Spinal cord (tissue), 10 donors: ENCODE results near the gene SBF1. TPM values are rescaled to one million over a fixed set of nuclear protein-coding genes. Genes with fewer than 3 reads are reported as not detected.

ENCODE experiments used
- DNase-seq, 6 donors: peaks; one replicate each; pipeline versions ENCODE4 v3.0.0 to v3.0.0-alpha.2; 2013 to 2015; ENCODE audit warnings: low spot score in 6 of 6, low read depth in 4 of 6
- H3K27ac ChIP-seq: one replicate; pipeline ENCODE4 v1.5.1; 2013; ENCODE audit warnings: low read depth, low read length, control low read depth
- H3K27me3 ChIP-seq: one replicate; pipeline ENCODE4 v1.6.1; 2013; ENCODE audit warnings: low read length; ENCODE audit not compliant: control insufficient read depth, insufficient read depth
- H3K36me3 ChIP-seq: one replicate; pipeline ENCODE4 v1.6.1; 2013; ENCODE audit warnings: low read length; ENCODE audit not compliant: control insufficient read depth, insufficient read depth
- H3K4me1 ChIP-seq: one replicate; pipeline ENCODE4 v1.6.1; 2013; ENCODE audit warnings: low read length; ENCODE audit not compliant: control insufficient read depth, insufficient read depth
- H3K4me3 ChIP-seq: one replicate; pipeline ENCODE4 v1.5.1; 2013; ENCODE audit warnings: low read depth, low read length, control low read depth
- H3K9me3 ChIP-seq: one replicate; pipeline ENCODE4 v1.6.1; 2013; ENCODE audit warnings: low read length; ENCODE audit not compliant: control insufficient read depth, insufficient read depth
- WGBS: methylation state at CpG from one replicate; pipeline ENCODE4 v1.1.5; 2013; ENCODE audit warnings: missing lambda C conversion rate; ENCODE audit not compliant: insufficient coverage; 5-methylcytosine and 5-hydroxymethylcytosine counted together
- polyA plus RNA-seq, 2 donors: library from polyadenylated mRNA; unstranded; fragments of 120-200 nt; gene quantifications; one replicate each; pipeline ENCODE4 v1.2.1, GENCODE V29; 2013; ENCODE audit not compliant: insufficient read length in 2 of 2
- total RNA-seq, 2 donors: library from RNA; depleted of rRNA in 1 of 2; stranded (reverse); fragments of 120-200 nt in 1 of 2; fragments of >200 nt in 1 of 2; gene quantifications; one replicate each; pipeline versions ENCODE4 v1.2.3 to v1.2.4, GENCODE V29; 2013 to 2014
- donor health status: healthy.

SBF1 gene
- total and polyA plus RNA-seq, 4 donors, result 51.0 to 118 (median 90.0) TPM

DNA sequence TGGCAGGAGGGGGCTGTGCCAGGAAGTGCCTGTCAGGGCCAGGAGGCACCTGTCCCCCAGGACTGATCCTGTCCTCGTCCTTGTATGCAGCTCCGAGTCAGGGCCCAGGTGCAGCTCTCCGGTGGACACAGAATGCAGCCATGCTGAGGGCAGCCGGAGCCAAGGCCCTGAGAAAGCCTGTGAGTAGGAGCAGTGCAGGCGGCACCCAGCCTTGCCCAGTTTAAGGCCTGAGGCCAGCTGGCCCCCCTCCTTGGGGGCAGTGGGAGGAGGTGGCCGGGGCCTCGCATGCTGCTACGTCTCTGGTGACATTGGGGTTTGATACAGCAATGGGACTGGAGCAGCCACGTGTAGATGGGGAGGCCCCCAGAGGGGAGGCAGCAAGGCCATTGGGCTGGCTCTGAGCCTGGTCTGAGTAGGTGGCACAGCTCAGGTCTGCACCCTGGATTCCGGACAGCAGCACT lies 34.9 kb downstream of the SBF1 start:
- H3K27ac ChIP-seq, result no peak overlapping the region
- peaks cover 92% of the 10 kb centered on the region for H3K36me3 ChIP-seq

DNA sequence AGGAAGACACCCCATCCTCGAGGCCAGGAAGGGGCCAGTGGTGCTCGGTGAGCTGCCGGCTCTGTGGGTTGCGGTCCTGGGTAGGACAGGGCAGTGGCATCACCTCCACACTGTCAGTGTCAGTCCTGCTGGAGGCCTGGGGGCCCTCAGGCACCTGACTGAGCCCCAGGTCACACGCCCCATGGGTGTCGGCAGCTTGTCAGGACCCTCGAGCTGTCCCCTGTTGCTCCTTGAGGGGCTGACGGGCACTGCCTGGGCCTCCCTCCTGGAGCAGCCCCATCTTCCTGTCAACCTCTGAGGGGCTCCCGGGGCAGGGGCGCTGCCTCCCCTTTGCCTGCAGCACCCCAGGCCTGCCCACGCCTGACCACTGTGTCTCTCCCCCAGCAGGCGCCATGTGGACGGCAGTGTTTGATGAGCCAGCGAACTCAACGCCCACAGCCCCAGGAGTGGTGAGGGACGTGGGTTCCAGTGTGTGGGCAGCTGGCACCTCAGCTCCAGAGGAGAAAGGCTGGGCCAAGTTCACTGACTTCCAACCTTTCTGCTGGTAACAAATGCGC lies 35.4 kb downstream of the SBF1 start:
- H3K27ac ChIP-seq, result no peak overlapping the region
- H3K9me3 ChIP-seq, result no peaks in the 10 kb centered on the region
- H3K36me3 ChIP-seq, result peaks cover 95% of the 10 kb centered on the region
- no peaks in the 10 kb centered on the region for H3K4me1 ChIP-seq
- H3K27me3 ChIP-seq, result no peaks in the 10 kb centered on the region
- H3K4me3 ChIP-seq, result no peak overlapping the region
- DNase-seq, result no peak
- WGBS, result 90% methylated on average over 16 of the region's 17 CpGs

More for the DNA sequence above, 34.9 kb downstream of the SBF1 start:
- Histone ChIP-seq H3K9me3 (no peaks in the 10 kb centered on the region), H3K27me3 (no peaks in the 10 kb centered on the region), H3K4me3 (no peak overlapping the region), H3K4me1 (peaks cover 3% of the 10 kb centered on the region)
- DNase-seq, result no peak
- 80% methylated on average over 10 of the region's 10 CpGs for WGBS

- Histone ChIP-seq H3K36me3 (peaks cover 89% of the 10 kb centered on the region), H3K27ac (no peak overlapping the region), H3K9me3 (no peaks in the 10 kb centered on the region), H3K4me1 (no peaks in the 10 kb centered on the region), H3K4me3 (no peak overlapping the region), H3K27me3 (no peaks in the 10 kb centered on the region)
- 91% methylated on average over 34 of the region's 34 CpGs for WGBS
- DNase-seq, result no peak
These were observed 36.2 kb downstream of the SBF1 start for GRCh38 chr22:50438305-50439275.

DNA sequence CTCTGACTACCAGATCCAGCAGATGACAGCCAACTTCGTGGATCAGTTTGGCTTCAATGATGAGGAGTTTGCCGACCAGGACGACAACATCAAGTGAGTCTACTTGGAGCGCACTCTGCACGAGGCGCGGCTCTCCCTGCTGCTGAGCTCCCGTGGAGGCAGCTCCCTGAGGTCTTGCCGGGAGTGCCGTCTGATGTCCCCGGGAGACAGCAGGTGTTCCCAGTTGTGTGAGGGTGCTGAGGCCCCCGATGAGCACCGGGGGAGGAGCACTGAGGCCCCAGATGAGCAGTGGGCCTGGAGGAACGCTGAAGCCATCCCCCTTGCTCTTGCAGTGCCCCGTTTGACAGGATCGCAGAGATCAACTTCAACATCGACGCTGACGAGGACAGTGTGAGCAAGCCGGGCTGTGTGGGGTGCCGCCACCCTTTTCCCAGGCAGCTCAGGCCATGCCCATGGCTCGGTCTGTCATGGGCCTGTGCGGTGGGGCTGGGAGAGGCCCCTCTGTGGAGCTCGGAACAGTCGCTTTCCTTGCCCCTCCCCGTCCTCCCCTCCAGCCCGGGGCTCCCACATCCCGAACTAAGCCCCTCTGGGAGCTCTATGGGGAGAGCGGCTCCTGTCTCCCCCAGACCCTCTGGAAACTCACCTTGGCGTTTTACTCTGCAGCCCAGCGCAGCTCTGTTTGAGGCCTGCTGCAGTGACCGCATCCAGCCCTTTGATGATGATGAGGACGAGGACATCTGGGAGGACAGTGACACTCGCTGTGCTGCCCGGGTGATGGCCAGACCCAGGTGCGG lies 37.1 kb downstream of the SBF1 start:
- H3K4me3 ChIP-seq, result no peak overlapping the region
- peaks cover 86% of the 10 kb centered on the region for H3K36me3 ChIP-seq
- H3K27me3 ChIP-seq, result no peaks in the 10 kb centered on the region
- DNase-seq, result no peak
- no peak overlapping the region for H3K27ac ChIP-seq
- H3K9me3 ChIP-seq, result no peaks in the 10 kb centered on the region
- no peaks in the 10 kb centered on the region for H3K4me1 ChIP-seq
- 87% methylated on average over 32 of the region's 36 CpGs for WGBS

DNA sequence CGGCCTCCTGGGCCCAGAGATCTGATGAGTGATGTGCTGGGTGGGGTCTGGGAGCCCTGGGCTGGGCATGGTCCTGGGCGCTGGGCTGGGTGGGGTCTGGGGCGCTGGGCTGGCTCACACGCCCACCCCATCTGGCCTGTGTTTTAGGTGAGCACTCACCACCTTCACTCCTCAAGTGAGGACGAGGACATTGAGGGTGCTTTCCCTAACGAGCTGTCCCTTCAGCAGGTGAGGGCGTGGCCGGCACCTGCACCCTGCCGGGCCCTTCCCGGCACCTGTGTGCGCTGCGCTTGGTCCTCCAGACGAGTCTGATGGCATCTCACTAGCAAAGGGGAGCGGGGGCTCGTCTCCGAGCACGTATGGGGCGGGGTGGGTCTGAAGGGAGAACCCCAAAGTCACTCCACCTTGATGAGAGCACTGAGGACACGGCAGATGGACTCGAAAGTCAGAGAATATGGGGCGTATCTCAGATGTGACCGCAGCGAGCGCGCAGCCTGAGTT lies 37.9 kb downstream of the SBF1 start:
- Histone ChIP-seq H3K27ac (no peak overlapping the region), H3K36me3 (peaks cover 88% of the 10 kb centered on the region), H3K4me3 (no peak overlapping the region), H3K27me3 (no peaks in the 10 kb centered on the region), H3K4me1 (no peaks in the 10 kb centered on the region), H3K9me3 (no peaks in the 10 kb centered on the region)
- no peak for DNase-seq
- 92% methylated on average over 24 of the region's 25 CpGs for WGBS

- no peaks in the 10 kb centered on the region for H3K27me3 ChIP-seq
- DNase-seq, result no peak
- no peaks in the 10 kb centered on the region for H3K9me3 ChIP-seq
- H3K4me1 ChIP-seq, result no peaks in the 10 kb centered on the region
- 94% methylated on average over 37 of the region's 37 CpGs for WGBS
- no peak overlapping the region for H3K27ac ChIP-seq
- H3K4me3 ChIP-seq, result no peak overlapping the region
- H3K36me3 ChIP-seq, result peaks cover 88% of the 10 kb centered on the region
These were observed 38.6 kb downstream of the SBF1 start for GRCh38 chr22:50436015-50436830.

DNA sequence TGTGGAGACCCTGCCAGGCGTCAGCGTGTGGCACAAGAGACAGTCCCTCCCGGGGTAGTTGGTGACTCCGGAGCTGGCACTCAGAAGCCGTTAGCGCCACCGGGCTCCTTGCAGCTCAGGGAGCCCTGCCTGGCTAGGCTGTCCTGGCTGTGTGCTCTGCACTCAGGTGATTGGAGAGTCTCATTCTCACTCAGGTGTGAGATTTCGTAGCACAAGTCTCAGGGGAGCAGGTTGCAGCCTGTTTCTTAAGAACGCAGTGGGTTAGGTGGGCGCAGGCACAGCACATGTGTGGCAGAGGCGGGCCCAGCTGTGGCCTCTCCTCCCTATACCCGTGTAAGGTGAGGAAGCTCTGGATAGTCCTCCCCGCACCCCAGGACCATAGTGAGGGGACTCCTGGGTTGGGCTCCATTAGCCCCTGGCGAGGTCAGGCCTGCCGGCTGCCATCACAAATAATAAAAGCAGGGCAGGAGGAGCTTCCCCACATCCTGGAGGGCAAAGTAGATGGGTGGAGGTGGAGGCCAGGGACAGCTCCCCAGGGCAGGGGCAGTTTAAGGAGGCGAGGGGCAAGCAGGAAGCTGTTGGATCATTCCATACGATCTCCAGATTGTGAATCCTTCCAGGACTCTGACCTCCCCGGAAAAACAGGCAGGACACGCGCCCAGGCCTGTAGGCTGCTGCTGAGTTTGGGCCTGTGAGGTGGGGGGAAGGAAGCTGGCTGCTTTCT lies 39.4 kb downstream of the SBF1 start:
- Histone ChIP-seq H3K27ac (no peak overlapping the region), H3K27me3 (no peaks in the 10 kb centered on the region), H3K4me1 (no peaks in the 10 kb centered on the region), H3K4me3 (no peak overlapping the region), H3K36me3 (peaks cover 87% of the 10 kb centered on the region), H3K9me3 (no peaks in the 10 kb centered on the region)
- DNase-seq, result no peak
- 90% methylated on average over 13 of the region's 20 CpGs for WGBS

GRCh38 chr22:50434849-50435248 lies 40.0 kb downstream of the SBF1 start:
- 90% methylated on average over 24 of the region's 24 CpGs for WGBS
- Histone ChIP-seq H3K27ac (no peak overlapping the region), H3K4me1 (no peaks in the 10 kb centered on the region), H3K4me3 (no peak overlapping the region), H3K36me3 (peaks cover 84% of the 10 kb centered on the region), H3K9me3 (no peaks in the 10 kb centered on the region), H3K27me3 (no peaks in the 10 kb centered on the region)
- no peak for DNase-seq
